ENCODE data around the gene IFT122.

The IFT122 gene

DNA sequence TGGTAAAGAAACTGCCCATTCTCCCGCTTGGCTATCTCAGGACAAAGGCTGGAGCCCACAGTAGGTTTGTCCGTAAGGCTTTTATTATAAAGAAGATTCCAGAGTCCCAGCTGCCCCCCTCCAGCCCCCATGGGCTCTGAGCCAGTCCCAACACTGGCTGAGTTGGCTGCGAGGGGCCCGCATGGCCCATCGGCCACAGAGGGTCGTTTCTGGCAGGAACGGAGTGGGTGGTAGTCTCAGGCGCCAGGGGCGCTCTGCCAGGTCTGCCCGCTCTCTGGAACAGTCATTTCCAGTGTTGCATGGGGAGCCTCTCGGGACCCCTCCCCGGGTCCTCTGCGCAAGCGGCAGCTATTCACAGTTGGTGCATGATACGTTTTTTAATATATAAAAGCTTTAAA lies 115.1 kb downstream of the IFT122 start:
- Histone ChIP-seq H3K9me3 (ENCODE audit: control insufficient read depth, low read length) (no peaks in the 10 kb centered on the region), H3K4me2 (ENCODE audit: low read length) (no peak overlapping the region), H2AFZ (no peak overlapping the region), H3K4me1 (no peaks in the 10 kb centered on the region), H3K9ac (no peak overlapping the region), H3K79me2 (no peaks in the 10 kb centered on the region), H3K27me3 (ENCODE audit: control insufficient read depth, insufficient read depth, low read length) (no peaks in the 10 kb centered on the region), H3K4me3 (ENCODE audit: low read depth, low read length) (no peak overlapping the region), H3K36me3 (ENCODE audit: control insufficient read depth, insufficient read depth, low read length) (no peaks in the 10 kb centered on the region), H3K27ac (no peak overlapping the region)
- TF ChIP-seq CTCF (IDR thresholded peaks at IDR 0.05) = no peak

DNA sequence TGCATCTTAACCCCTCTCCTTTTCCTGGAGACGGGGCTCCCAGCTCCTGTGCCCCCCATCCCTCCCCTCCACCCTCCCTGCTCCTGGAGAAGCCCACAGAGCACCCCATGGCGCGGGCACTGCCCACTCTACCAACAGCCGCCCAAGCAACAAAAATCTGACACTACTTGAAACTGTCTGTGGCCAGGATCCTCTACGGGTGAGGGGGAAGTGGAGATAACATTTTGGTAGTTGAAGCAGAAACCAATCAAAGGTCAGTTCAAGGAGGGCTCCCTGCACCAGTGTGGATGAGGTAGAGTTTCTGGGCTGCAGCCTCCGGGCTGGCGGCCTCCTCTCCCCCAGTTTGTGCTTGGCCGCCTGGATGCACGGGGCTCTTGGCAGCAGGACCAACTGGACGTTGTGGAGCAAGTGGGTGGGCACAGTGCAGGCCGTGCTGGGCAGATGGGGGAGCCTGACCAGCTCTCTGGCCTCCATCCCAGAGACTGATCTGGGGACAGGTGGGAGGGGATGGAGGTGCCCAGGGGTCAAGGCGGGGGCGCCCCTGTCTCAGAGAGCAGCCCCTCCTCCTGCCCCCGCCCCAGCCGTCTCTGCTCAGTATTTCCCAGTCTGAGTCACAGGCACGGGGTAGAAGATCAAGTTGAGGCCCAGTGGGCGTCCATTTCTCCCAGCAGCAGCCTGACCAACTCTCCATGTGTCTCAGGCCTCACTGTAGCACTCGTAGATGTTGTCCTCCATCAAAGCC lies 115.8 kb downstream of the IFT122 start:
- Histone ChIP-seq H3K9ac (no peak overlapping the region), H3K27ac (no peak overlapping the region), H3K4me3 (ENCODE audit: low read depth, low read length) (no peak overlapping the region), H3K4me1 (no peaks in the 10 kb centered on the region), H3K36me3 (ENCODE audit: control insufficient read depth, insufficient read depth, low read length) (no peaks in the 10 kb centered on the region), H3K4me2 (ENCODE audit: low read length) (no peak overlapping the region), H2AFZ (no peak overlapping the region), H3K27me3 (ENCODE audit: control insufficient read depth, insufficient read depth, low read length) (no peaks in the 10 kb centered on the region), H3K9me3 (ENCODE audit: control insufficient read depth, low read length) (no peaks in the 10 kb centered on the region), H3K79me2 (no peaks in the 10 kb centered on the region)
- no peak for TF ChIP-seq CTCF (IDR thresholded peaks at IDR 0.05)

- no peak overlapping the region for H2AFZ ChIP-seq
- H3K27me3 ChIP-seq (ENCODE audit: control insufficient read depth, insufficient read depth, low read length) = no peaks in the 10 kb centered on the region
- H3K27ac ChIP-seq = no peak overlapping the region
- no peak overlapping the region for H3K9ac ChIP-seq
- H3K4me2 ChIP-seq (ENCODE audit: low read length) = no peak overlapping the region
- no peak overlapping the region for H3K4me3 ChIP-seq (ENCODE audit: low read depth, low read length)
- no peak for TF ChIP-seq CTCF (IDR thresholded peaks at IDR 0.05)
- no peaks in the 10 kb centered on the region for H3K79me2 ChIP-seq
- H3K9me3 ChIP-seq (ENCODE audit: control insufficient read depth, low read length) = no peaks in the 10 kb centered on the region
- no peaks in the 10 kb centered on the region for H3K4me1 ChIP-seq
- no peaks in the 10 kb centered on the region for H3K36me3 ChIP-seq (ENCODE audit: control insufficient read depth, insufficient read depth, low read length)
These were observed 116.3 kb downstream of the IFT122 start for GRCh38 chr3:129556358-129556695.

DNA sequence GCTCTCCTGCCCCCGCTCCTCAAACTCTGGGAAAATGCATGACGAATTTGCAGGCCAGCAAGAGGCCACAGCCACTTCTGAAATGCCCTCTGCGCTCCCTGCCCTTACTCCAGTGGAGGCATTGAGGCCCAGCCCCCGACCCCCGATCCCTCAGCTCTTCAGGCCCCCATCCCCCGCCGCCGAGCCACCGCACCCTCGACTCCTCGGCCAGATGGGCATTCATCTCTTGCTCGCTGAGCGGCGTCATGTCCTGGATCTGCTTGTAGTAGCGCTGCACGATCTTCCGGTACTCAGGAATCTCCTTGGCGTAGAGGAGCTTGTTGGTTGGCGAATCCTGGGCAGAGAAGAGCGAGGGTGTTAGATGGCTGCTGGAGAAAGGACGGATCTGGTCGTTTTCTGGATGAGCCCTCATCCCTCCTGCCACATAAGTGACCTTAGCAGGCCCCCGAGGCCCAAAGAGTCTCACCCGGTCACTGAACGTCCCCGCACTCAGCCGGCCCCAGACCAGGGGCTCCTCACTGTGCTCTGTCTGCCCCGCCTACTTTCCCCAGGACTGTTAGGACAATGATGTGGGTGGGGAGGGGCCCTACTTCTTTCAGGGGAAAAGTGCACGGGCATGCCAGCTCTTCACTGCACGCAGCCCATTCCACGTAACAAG lies 117.0 kb downstream of the IFT122 start:
- no peak overlapping the region for H3K9ac ChIP-seq
- H2AFZ ChIP-seq = no peak overlapping the region
- TF ChIP-seq CTCF (IDR thresholded peaks at IDR 0.05) = no peak
- no peak overlapping the region for H3K4me3 ChIP-seq (ENCODE audit: low read depth, low read length)
- H3K27ac ChIP-seq = no peak overlapping the region
- no peaks in the 10 kb centered on the region for H3K79me2 ChIP-seq
- no peaks in the 10 kb centered on the region for H3K27me3 ChIP-seq (ENCODE audit: control insufficient read depth, insufficient read depth, low read length)
- H3K4me1 ChIP-seq = no peaks in the 10 kb centered on the region
- H3K9me3 ChIP-seq (ENCODE audit: control insufficient read depth, low read length) = no peaks in the 10 kb centered on the region
- H3K4me2 ChIP-seq (ENCODE audit: low read length) = no peak overlapping the region
- no peaks in the 10 kb centered on the region for H3K36me3 ChIP-seq (ENCODE audit: control insufficient read depth, insufficient read depth, low read length)

DNA sequence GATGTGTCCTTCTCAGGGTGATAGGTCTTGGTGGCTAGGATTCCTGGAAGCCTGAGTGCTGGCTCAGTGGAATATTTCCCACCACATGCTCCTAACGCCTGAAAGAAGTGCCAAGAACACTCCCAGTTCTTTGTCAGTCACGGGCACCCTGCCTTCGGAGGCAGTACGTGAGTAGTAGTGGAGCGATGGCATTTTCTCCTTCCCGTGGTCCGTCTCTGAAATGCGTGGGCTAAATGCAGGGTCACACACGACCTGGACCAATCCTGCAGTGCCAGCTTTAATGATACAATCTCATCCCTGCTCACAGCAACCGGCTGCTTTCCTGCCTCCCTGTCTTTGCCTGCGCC lies 117.5 kb downstream of the IFT122 start:
- H3K9ac ChIP-seq = no peak overlapping the region
- H3K79me2 ChIP-seq = no peaks in the 10 kb centered on the region
- H3K27ac ChIP-seq = no peak overlapping the region
- TF ChIP-seq CTCF (IDR thresholded peaks at IDR 0.05) = no peak
- no peak overlapping the region for H2AFZ ChIP-seq
- no peak overlapping the region for H3K4me2 ChIP-seq (ENCODE audit: low read length)
- no peaks in the 10 kb centered on the region for H3K9me3 ChIP-seq (ENCODE audit: control insufficient read depth, low read length)
- no peaks in the 10 kb centered on the region for H3K36me3 ChIP-seq (ENCODE audit: control insufficient read depth, insufficient read depth, low read length)
- H3K27me3 ChIP-seq (ENCODE audit: control insufficient read depth, insufficient read depth, low read length) = no peaks in the 10 kb centered on the region
- H3K4me3 ChIP-seq (ENCODE audit: low read depth, low read length) = no peak overlapping the region
- H3K4me1 ChIP-seq = no peaks in the 10 kb centered on the region

Data from parathyroid adenoma (tissue), 2 donors.